Upper lobe of left lung (tissue), 6 donors: ENCODE data around the gene RAB39A. TPM values are rescaled to one million over a fixed set of nuclear protein-coding genes. Genes with fewer than 3 reads are reported as not detected.

Source experiments
- ATAC-seq, 2 donors: fragments of 200-7000 bp; cut with Tn5 transposase; one replicate each; pipeline ENCODE4 v1.9.1; 2022; ENCODE audit warnings: mild to moderate bottlenecking in 2 of 2, moderate library complexity in 2 of 2; ENCODE audit not compliant: low FRiP score in 2 of 2
- DNase-seq, 2 donors: peaks; one replicate each; pipeline ENCODE4 v3.0.0-alpha.2; 2019 to 2020
- H3K27ac ChIP-seq, 4 donors: fragments of 200-600 bp; sonication (generic); one replicate each; pipeline ENCODE4 v1.5.1; 2016 to 2019
- H3K27me3 ChIP-seq, 4 donors: fragments of 200-600 bp; sonication (generic); one replicate each; pipeline ENCODE4 v1.5.1; 2017 to 2019
- H3K36me3 ChIP-seq, 4 donors: fragments of 200-600 bp; sonication (generic); one replicate each; pipeline ENCODE4 v1.5.1; 2016 to 2019
- H3K4me1 ChIP-seq, 4 donors: fragments of 200-600 bp; sonication (generic); one replicate each; pipeline ENCODE4 v1.5.1; 2018 to 2019
- H3K4me3 ChIP-seq, 4 donors: fragments of 200-600 bp; sonication (generic); one replicate each; pipeline ENCODE4 v1.5.1; 2017 to 2019; ENCODE audit warnings: mild to moderate bottlenecking in 2 of 4, moderate library complexity in 1 of 4
- H3K9me3 ChIP-seq, 4 donors: fragments of 200-600 bp; sonication (generic); one replicate each; pipeline ENCODE4 v1.5.1; 2018 to 2019
- EP300 ChIP-seq, 4 donors: sonication (generic); formaldehyde crosslinking; IDR thresholded peaks; one replicate each; pipeline ENCODE4 v1.5.1; 2017; ENCODE audit warnings: antibody characterized with exemption in 4 of 4, control low read depth in 2 of 4
- POLR2A ChIP-seq, 4 donors: fragments of 450-650 bp; IDR thresholded peaks; one replicate each; pipeline ENCODE4 v1.5.1; 2016 to 2017; ENCODE audit warnings: antibody characterized with exemption in 4 of 4, mild to moderate bottlenecking in 2 of 4
- POLR2AphosphoS5 ChIP-seq, 2 donors: sonication (generic); formaldehyde crosslinking; IDR thresholded peaks; one replicate each; pipeline ENCODE4 v1.5.1; 2017; ENCODE audit warnings: antibody characterized with exemption in 2 of 2
- WGBS, 2 donors: methylation state at CpG; one replicate each; pipeline ENCODE4 v1.1.5; 2017 to 2018; 5-methylcytosine and 5-hydroxymethylcytosine counted together
- total RNA-seq, 6 donors: library from RNA; depleted of rRNA in 4 of 6; stranded (reverse); fragments of >200 nt in 4 of 6; gene quantifications; one replicate each; pipeline versions ENCODE4 v1.1.0 to v1.2.1, GENCODE V29; 2016 to 2021
- TF ChIP-seq, protein P1 (sequence below), 6 experiments: fragments of 450-650 bp in 4 of 6; fragments of 200-600 bp in 2 of 6; sonication (generic) in 2 of 6; IDR thresholded peaks; one replicate each; pipeline ENCODE4 v1.5.1; 2016 to 2019; ENCODE audit warnings: antibody characterized with exemption in 6 of 6
- donor health status: DM: no; HTN: no; CAD: no; lungs with moderate emphysema.
- donor health status: DM: no; HTN: yes; CAD: no; lungs with severe emphysema.

Gene RAB39A
- total RNA-seq, 6 donors from 2014 or later, result 1.8 to 7.3 (median 3.5) TPM; not detected in 1

DNA sequence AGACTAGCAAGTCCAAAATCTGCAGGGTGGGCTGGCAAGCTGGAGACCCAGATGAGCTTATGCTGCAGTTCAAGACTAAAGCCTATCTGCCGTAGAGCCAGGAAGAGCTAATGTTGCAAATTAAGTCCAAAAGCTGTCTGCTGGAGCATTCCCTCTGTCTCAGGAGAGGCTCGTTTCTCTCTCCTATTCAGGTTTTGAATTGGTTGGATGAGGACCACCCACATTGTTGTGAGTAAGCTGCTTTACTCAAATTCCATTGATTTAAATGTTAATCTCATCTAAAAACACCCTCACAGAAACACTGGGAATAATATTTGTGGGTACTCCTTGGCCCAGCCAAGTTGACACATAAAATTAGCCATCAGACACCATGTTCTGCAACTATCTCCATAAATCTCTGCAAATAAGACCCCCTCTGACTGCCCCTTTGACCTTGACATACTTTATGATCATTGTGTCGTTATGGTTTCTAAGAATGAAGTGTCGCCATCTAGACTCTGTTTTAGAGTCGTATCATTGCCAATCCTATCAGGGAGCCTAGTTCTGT lies 63.7 kb downstream of the RAB39A start:
- no peak for DNase-seq
- Histone ChIP-seq H3K4me3 (no peak overlapping the region), H3K9me3 (no peaks in the 10 kb centered on the region), H3K27me3 (no peaks in the 10 kb centered on the region), H3K36me3 (no peaks in the 10 kb centered on the region), H3K27ac (no peak overlapping the region), H3K4me1 (no peaks in the 10 kb centered on the region)
- no peak for ATAC-seq
- TF ChIP-seq, protein P1, sequence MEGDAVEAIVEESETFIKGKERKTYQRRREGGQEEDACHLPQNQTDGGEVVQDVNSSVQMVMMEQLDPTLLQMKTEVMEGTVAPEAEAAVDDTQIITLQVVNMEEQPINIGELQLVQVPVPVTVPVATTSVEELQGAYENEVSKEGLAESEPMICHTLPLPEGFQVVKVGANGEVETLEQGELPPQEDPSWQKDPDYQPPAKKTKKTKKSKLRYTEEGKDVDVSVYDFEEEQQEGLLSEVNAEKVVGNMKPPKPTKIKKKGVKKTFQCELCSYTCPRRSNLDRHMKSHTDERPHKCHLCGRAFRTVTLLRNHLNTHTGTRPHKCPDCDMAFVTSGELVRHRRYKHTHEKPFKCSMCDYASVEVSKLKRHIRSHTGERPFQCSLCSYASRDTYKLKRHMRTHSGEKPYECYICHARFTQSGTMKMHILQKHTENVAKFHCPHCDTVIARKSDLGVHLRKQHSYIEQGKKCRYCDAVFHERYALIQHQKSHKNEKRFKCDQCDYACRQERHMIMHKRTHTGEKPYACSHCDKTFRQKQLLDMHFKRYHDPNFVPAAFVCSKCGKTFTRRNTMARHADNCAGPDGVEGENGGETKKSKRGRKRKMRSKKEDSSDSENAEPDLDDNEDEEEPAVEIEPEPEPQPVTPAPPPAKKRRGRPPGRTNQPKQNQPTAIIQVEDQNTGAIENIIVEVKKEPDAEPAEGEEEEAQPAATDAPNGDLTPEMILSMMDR (IDR thresholded peaks at IDR 0.05), result no peak
- TF ChIP-seq POLR2A (IDR thresholded peaks at IDR 0.05), result no peak
- no peak for TF ChIP-seq POLR2AphosphoS5 (IDR thresholded peaks at IDR 0.05)
- no peak for TF ChIP-seq EP300 (IDR thresholded peaks at IDR 0.05)
- 62 to 70% methylated on average over 5 of the region's 5 CpGs for WGBS, 2 donors

DNA sequence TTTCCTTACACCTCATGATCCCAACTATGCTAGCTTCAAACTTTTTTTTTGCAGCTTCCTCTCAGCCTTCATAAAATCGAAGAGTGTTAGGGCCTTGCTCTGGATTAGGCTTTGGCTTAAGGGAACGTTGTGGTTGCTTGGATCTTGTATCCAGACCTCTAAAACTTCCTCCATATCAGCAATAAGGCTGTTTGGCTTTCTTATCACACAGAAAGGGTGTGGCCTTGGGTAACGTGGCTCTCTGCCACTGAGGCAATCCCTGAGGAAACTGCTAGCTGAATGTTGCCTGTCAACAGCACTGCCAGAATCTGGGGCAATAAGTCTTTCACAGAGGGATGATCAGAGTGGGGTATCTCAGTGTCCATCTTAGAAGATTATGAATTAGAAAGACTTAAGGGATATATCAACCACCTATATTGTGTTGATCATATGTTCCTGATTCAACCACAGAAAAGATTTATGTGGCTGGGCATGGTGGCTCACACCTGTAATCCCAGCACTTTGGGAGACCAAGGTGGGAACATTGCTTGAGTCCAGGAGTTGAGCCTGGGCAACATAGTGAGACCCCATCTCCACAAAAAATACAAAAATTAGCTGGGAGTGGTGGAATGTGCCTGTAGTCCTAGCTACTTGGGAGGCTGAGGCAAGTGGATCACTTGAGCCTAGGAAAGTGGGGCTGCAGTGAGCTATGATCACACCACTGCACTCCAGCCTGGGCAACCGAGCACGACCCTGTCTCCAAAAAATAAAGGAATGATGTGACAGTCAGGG lies 67.9 kb downstream of the RAB39A start:
- WGBS, 2 donors, result 42 to 52% methylated on average over 4 to 5 of the region's 5 CpGs
- DNase-seq, result no peak
- Histone ChIP-seq H3K27me3 (no peaks in the 10 kb centered on the region), H3K4me1 (no peaks in the 10 kb centered on the region), H3K9me3 (no peaks in the 10 kb centered on the region), H3K36me3 (no peaks in the 10 kb centered on the region), H3K27ac (no peak overlapping the region), H3K4me3 (no peak overlapping the region)
- ATAC-seq, result no peak
- TF ChIP-seq, protein P1 (IDR thresholded peaks at IDR 0.05), result no peak
- TF ChIP-seq EP300 (IDR thresholded peaks at IDR 0.05) (no peak), POLR2A (IDR thresholded peaks at IDR 0.05) (no peak), POLR2AphosphoS5 (IDR thresholded peaks at IDR 0.05) (no peak)

DNA sequence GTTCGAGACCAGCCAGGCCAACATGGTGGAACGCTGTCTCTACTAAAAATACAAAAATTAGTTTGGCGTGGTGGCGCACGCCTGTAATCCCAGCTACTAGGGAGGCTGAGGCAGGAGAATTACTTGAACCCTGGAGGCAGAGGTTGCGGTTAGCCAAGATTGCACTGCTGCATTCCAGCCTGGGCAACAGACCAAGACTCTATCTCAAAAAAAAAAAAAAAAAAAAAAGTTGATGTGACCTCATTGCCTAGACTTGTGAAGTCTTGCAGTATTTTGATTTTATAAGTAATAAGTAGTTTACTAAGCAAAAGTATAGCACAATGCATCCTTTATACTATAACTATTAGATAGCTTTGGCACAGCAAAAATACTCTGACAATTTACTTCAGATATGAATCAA lies 70.5 kb downstream of the RAB39A start:
- Histone ChIP-seq H3K27ac (no peak overlapping the region), H3K36me3 (no peaks in the 10 kb centered on the region), H3K4me1 (no peaks in the 10 kb centered on the region), H3K27me3 (no peaks in the 10 kb centered on the region), H3K9me3 (no peaks in the 10 kb centered on the region), H3K4me3 (no peak overlapping the region)
- no peak for DNase-seq
- 94 to 95% methylated on average over 6 of the region's 6 CpGs for WGBS, 2 donors
- TF ChIP-seq POLR2A (IDR thresholded peaks at IDR 0.05) (no peak), EP300 (IDR thresholded peaks at IDR 0.05) (no peak), POLR2AphosphoS5 (IDR thresholded peaks at IDR 0.05) (no peak)
- TF ChIP-seq, protein P1 (IDR thresholded peaks at IDR 0.05), result no peak
- no peak for ATAC-seq

DNA sequence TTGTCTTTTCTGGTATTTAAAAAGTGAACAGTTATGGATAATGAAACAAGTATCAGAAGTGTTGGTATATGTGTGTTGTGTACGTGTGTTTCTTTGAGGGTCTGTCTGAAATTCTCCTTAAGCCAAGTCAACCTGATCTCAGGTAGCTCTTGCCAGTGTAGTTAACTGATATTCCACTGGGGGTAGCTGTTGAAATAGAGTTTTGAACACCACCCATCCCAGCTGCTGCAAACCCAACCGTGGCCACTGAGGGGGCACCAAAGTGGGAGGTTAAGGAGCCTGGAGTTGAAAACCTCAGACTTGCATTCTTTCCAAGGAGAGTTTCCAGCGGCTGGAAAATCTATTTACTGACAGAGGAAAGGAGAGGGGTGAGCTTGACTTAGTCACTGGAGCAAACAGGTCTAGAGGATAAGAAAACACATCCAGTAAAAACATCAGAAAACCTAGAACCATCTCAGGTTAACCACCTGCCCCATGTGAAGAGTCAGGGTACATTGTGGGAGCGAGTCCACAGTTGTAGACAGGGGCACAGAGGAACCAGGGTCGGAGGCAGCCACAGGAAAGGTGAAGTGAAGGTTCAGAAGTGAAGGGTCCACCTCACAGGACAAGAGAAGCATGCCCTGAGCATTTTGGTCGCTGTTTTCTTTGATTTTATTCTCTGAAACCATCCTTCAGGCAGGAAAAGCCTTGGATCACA lies 71.7 kb downstream of the RAB39A start:
- WGBS, 2 donors, result 34 to 45% methylated on average over 5 to 6 of the region's 6 CpGs
- Histone ChIP-seq H3K4me3 (no peak overlapping the region), H3K9me3 (no peaks in the 10 kb centered on the region), H3K36me3 (no peaks in the 10 kb centered on the region), H3K27ac (no peak overlapping the region), H3K4me1 (no peaks in the 10 kb centered on the region), H3K27me3 (no peaks in the 10 kb centered on the region)
- no peak for DNase-seq
- no peak for ATAC-seq
- TF ChIP-seq POLR2AphosphoS5 (IDR thresholded peaks at IDR 0.05), result no peak
- TF ChIP-seq, protein P1 (IDR thresholded peaks at IDR 0.05), result peak; percentile 21 to 50 (median 35)
- TF ChIP-seq POLR2A (IDR thresholded peaks at IDR 0.05), result no peak
